Activated CD4-positive, alpha-beta memory T cell treated with anti-CD3 and anti-CD28 coated beads, Interleukin-2, amount 10 ng/mL, durations not matched to agents 7 days and 5 days (primary cell): Measurements from ENCODE around the gene NNMT. TPM values are rescaled to one million over a fixed set of nuclear protein-coding genes. Genes with fewer than 3 reads are reported as not detected.

ENCODE experiments used
- CTCF ChIA-PET: fragments of 350-600 bp; sonication (Branson Sonifier 250); formaldehyde crosslinking; loops from one replicate; lab custom pipeline; 2021; ENCODE audit warnings: antibody characterized with exemption, inconsistent platforms; lab: Charles Lee
- POLR2A ChIA-PET: fragments of 350-600 bp; sonication (Branson Sonifier 250); formaldehyde crosslinking; loops from one replicate; lab custom pipeline; 2021; ENCODE audit warnings: antibody characterized with exemption; lab: Charles Lee
- DNase-seq: peaks from one replicate; pipeline ENCODE4 v3.0.0-alpha.2; 2020
- H3K27ac Mint-ChIP-seq: one replicate; pipeline ENCODE4 v1.8.0; 2021; ENCODE audit warnings: mild to moderate bottlenecking, mixed read lengths
- H3K27me3 Mint-ChIP-seq: one replicate; pipeline ENCODE4 v1.8.0; 2021; ENCODE audit warnings: mixed read lengths
- H3K36me3 Mint-ChIP-seq: one replicate; pipeline ENCODE4 v1.8.0; 2021; ENCODE audit warnings: low read depth, mixed read lengths
- H3K4me1 Mint-ChIP-seq: one replicate; pipeline ENCODE4 v1.8.0; 2021; ENCODE audit warnings: mixed read lengths
- H3K4me3 Mint-ChIP-seq: one replicate; pipeline ENCODE4 v1.8.0; 2021; ENCODE audit warnings: mild to moderate bottlenecking, mixed read lengths
- H3K9me3 Mint-ChIP-seq: one replicate; pipeline ENCODE4 v1.8.0; 2021; ENCODE audit warnings: mixed read lengths
- total RNA-seq, 2 experiments: library from RNA; stranded (reverse); gene quantifications; one replicate each; pipeline ENCODE4 v1.2.3, GENCODE V29; 2021

The NNMT gene
- total RNA-seq, 2 experiments from 2014 or later: not detected

DNA sequence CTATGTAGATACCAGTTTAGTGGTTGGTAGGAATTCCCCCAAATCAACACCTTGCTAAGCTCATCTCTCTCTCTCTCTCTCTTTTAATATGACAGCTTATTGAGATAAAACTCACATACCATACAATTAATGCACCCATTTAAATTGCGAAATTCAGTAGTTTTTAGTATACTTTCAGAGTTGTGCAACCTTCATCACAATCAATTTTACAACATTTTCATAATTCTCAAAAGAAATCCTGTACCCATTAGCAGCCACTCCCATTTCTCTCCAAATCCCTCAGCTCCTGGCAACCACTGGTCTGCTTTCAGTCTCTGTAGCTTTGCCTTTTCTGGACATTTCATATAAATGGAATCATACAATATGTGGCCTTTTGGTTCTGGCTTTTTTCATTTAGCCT, 13.3 kb downstream of the NNMT start:
- no peaks in the 10 kb centered on the region for H3K9me3 Mint-ChIP-seq
- POLR2A ChIA-PET: no interaction called here

DNA sequence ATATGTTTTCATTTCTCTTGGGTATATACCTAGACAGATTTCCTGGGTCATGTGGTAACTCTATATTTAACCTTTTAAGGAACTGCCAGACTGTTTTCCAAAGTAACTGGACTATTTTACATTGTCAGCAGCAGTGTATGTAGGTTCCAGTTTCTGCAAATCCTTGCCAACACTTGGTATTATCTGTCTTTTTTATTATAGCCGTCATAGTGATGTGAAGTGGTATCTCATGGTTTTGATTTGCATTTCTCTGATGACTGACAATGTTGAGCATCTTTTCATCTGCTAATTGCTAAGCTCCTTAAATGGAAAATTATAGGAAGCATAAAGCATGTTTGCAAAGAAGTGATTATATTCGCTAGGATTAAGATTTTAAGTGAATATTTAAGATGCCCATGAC, 13.9 kb downstream of the NNMT start:
- Mint-ChIP-seq H3K27me3 (peaks cover 35% of the 10 kb centered on the region), H3K9me3 (no peaks in the 10 kb centered on the region), H3K36me3 (no peaks in the 10 kb centered on the region), H3K27ac (no peak overlapping the region), H3K4me1 (no peaks in the 10 kb centered on the region), H3K4me3 (no peak overlapping the region)
- ChIA-PET CTCF (no interaction called here), POLR2A (no interaction called here)
- DNase-seq: no peak

More for the DNA sequence above, 13.3 kb downstream of the NNMT start:
- Mint-ChIP-seq H3K27me3 (peaks cover 35% of the 10 kb centered on the region), H3K27ac (no peak overlapping the region), H3K4me3 (no peak overlapping the region), H3K4me1 (no peaks in the 10 kb centered on the region), H3K36me3 (no peaks in the 10 kb centered on the region)
- CTCF ChIA-PET: no interaction called here
- no peak for DNase-seq

DNA sequence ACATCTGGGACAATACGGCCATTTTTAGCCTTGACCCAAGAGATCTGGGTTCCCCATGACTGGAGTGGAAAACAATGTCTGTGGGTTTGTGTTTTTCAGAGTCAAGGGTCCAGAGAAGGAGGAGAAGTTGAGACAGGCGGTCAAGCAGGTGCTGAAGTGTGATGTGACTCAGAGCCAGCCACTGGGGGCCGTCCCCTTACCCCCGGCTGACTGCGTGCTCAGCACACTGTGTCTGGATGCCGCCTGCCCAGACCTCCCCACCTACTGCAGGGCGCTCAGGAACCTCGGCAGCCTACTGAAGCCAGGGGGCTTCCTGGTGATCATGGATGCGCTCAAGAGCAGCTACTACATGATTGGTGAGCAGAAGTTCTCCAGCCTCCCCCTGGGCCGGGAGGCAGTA, 15.7 kb downstream of the NNMT start:
- no peak overlapping the region for H3K27ac Mint-ChIP-seq
- no peak overlapping the region for H3K4me3 Mint-ChIP-seq
- H3K9me3 Mint-ChIP-seq: no peaks in the 10 kb centered on the region
- ChIA-PET POLR2A (no interaction called here), CTCF (no interaction called here)
- DNase-seq: no peak
- no peaks in the 10 kb centered on the region for H3K36me3 Mint-ChIP-seq
- peaks cover 37% of the 10 kb centered on the region for H3K27me3 Mint-ChIP-seq
- H3K4me1 Mint-ChIP-seq: peaks cover 9% of the 10 kb centered on the region

DNA sequence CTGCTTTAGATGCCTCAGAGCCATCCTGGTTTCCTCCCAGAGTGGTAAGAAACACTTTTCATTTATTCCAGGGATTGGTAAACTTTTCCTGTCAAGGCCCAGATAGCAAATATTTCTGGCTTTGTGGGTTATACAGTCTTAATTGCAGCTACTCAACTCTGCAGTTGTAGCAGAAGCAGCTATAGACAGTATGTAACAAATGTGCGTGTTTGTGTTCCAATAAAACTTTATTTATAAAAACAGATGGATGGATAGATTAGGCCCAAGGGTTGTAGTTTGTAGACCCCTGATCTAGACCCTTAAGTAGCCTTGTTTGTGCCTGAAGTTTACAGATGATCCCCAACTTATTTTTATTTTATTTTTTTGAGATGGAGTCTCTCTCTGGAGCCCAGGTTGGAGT, 17.9 kb downstream of the NNMT start:
- ChIA-PET CTCF (no interaction called here), POLR2A (no interaction called here)
- no peaks in the 10 kb centered on the region for H3K9me3 Mint-ChIP-seq
- DNase-seq: no peak
- H3K27ac Mint-ChIP-seq: no peak overlapping the region
- peaks cover 9% of the 10 kb centered on the region for H3K4me1 Mint-ChIP-seq
- peaks cover 17% of the 10 kb centered on the region for H3K27me3 Mint-ChIP-seq
- no peaks in the 10 kb centered on the region for H3K36me3 Mint-ChIP-seq
- no peak overlapping the region for H3K4me3 Mint-ChIP-seq

DNA sequence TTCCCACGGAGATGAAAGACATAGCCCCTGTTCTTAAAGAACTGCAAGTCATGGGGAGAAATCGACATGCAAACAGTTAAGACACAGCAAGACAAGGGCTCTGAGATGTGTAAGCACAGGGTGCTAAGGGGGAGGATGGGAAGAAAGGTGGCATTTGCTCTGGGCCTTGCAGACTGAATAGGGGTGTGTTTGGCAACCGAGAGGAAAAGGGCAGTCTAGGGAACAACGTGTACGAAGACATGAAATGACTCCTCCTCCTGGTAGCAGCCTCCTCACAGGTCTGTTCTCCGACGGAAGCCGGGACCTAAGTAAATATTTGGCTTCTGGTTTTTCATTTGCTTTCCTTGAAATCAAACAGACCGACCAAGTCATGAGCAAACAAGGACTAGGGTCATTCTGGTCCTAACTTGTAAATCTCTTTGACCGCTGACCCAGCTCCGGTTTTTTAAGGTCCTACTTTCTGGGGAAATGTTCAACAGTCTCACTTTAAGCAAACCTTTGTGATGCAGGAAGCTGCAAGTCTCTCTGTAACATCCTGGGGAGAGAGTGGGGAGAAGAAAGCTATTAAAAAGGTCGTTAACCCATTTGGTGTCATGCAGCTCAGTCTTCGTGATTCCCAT, 19.7 kb downstream of the NNMT start:
- ChIA-PET CTCF (no interaction called here), POLR2A (no interaction called here)
- peaks cover 13% of the 10 kb centered on the region for H3K4me1 Mint-ChIP-seq
- H3K9me3 Mint-ChIP-seq: no peaks in the 10 kb centered on the region
- H3K36me3 Mint-ChIP-seq: no peaks in the 10 kb centered on the region
- no peak overlapping the region for H3K27ac Mint-ChIP-seq
- peaks cover 20% of the 10 kb centered on the region for H3K27me3 Mint-ChIP-seq
- DNase-seq: no peak
- H3K4me3 Mint-ChIP-seq: peak overlapping the region; percentile 31

DNA sequence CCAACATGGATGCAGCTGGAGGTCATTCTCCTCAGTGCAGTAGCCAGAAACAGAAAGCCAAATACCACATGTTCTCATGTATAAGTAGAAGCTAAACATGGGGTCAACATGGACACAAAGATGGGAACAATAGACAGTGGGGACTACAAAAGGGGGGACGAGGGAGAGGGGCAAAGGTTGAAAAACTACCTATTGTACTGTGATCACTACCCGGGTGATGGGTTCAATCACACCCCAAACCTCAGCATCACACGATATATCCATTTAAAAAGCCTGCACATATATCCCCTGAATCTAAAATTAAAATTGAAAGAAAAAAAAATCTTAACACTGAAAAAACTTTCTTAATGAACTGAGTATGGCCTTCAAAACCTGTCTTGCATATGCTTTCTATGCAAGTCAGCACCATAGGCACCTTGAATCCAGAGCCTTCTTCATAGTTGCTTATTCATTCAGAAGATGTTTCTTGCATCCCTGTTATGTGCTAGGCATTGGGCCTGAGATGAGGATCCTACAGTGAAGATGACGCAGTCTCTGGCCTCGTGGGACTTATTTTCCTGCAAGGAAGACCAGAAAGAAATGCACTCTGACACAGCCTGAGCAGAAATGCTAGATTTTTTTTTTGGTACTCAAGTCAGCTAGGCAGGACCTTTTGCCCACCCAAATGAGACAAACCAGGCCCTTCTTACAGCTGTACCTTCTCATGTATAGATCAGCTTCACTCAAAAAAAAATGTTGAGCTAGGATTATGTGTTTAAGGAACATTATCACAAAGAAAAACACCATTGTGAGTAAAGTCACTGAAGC, 21.0 kb downstream of the NNMT start:
- no peak overlapping the region for H3K4me3 Mint-ChIP-seq
- peaks cover 13% of the 10 kb centered on the region for H3K4me1 Mint-ChIP-seq
- no peaks in the 10 kb centered on the region for H3K9me3 Mint-ChIP-seq
- no peaks in the 10 kb centered on the region for H3K36me3 Mint-ChIP-seq
- CTCF ChIA-PET: interaction anchor here (0.9 kb wide), 1 partner anchor 323 kb away, joined by 3 read pairs; no protein-coding TSS in a partner anchor
- H3K27ac Mint-ChIP-seq: no peak overlapping the region
- POLR2A ChIA-PET: no interaction called here
- DNase-seq: no peak
- peaks cover 20% of the 10 kb centered on the region for H3K27me3 Mint-ChIP-seq

DNA sequence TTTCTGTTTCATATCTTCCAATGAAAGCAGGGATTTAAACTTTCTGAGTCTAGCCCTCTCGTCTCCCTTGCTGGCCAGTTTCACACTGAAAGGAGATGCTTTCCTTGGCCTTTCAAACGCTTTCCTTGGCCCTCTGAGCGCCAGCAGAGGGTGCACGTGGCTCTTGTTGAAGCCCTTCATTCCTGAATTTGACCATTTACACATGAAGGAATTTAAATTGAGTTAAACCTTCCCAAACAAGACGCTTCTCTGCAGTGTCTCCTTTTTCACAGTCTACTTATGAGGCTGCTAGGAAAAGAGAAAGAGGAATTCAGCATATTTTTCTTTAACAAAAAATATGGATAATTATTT, 21.6 kb downstream of the NNMT start:
- Mint-ChIP-seq H3K27me3 (peaks cover 20% of the 10 kb centered on the region), H3K27ac (no peak overlapping the region), H3K9me3 (no peaks in the 10 kb centered on the region), H3K36me3 (no peaks in the 10 kb centered on the region), H3K4me3 (no peak overlapping the region), H3K4me1 (peaks cover 13% of the 10 kb centered on the region)
- DNase-seq: no peak
- ChIA-PET CTCF (interaction anchor here (0.9 kb wide), 1 partner anchor 323 kb away, joined by 3 read pairs; no protein-coding TSS in a partner anchor), POLR2A (no interaction called here)

DNA sequence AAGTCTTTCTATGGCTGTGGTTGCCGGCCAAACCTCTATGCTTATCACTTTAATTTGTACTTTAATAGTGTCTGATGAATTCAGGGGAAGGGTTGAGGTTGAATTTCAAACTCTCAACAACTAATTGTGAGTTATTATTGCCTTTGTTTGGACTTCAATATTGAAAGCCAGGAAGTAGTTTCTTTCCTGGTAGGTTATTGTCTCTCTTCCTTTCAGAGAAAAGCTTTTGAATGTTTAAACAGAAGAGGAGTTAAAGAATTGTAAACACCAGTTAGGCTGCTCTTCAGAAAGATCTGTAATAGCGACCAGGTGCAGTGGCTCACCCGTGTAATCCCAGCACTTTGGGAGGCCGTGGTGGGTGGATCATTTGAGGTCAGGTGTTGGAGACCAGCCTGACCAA, 22.2 kb downstream of the NNMT start:
- H3K4me3 Mint-ChIP-seq: no peak overlapping the region

DNA sequence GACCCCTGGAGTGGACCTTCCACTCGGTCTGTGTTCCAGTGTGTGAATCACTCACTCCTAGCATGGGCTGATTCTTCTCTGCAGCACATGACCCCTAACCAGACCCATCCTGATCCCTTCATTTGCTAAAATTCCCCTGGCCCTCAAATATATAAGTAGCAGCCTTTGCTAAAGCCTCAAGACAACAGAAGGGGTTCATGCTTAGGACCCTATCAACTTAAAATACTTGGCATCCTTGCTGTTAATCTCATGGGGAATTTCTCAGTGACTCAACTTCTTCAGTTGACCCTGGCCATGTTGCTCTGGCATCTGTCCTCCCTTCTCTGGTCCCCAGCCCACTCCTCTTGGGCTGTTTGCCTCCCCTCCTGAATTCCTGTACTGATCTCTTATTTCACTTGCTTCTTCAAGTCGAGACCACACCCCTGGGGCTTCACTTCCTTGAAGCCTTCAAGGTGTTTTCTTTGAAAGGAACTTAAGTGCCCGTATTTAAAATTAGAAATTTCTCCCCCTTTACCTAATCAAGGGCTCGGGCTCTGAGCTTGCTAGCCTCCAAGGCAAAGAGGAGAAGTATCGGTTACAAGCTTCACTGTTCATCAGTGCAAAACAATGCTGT, 23.6 kb downstream of the NNMT start:
- H3K27ac Mint-ChIP-seq: no peak overlapping the region
- H3K4me3 Mint-ChIP-seq: no peak overlapping the region
- H3K9me3 Mint-ChIP-seq: no peaks in the 10 kb centered on the region

More for the DNA sequence above, 22.2 kb downstream of the NNMT start:
- no peak for DNase-seq
- no peaks in the 10 kb centered on the region for H3K9me3 Mint-ChIP-seq
- no peak overlapping the region for H3K27ac Mint-ChIP-seq
- no peaks in the 10 kb centered on the region for H3K36me3 Mint-ChIP-seq
- peaks cover 13% of the 10 kb centered on the region for H3K4me1 Mint-ChIP-seq
- POLR2A ChIA-PET: no interaction called here
- CTCF ChIA-PET: interaction anchor here (0.6 kb wide), 1 partner anchor 887 kb away, joined by 3 read pairs; no protein-coding TSS in a partner anchor
- H3K27me3 Mint-ChIP-seq: peaks cover 20% of the 10 kb centered on the region

DNA sequence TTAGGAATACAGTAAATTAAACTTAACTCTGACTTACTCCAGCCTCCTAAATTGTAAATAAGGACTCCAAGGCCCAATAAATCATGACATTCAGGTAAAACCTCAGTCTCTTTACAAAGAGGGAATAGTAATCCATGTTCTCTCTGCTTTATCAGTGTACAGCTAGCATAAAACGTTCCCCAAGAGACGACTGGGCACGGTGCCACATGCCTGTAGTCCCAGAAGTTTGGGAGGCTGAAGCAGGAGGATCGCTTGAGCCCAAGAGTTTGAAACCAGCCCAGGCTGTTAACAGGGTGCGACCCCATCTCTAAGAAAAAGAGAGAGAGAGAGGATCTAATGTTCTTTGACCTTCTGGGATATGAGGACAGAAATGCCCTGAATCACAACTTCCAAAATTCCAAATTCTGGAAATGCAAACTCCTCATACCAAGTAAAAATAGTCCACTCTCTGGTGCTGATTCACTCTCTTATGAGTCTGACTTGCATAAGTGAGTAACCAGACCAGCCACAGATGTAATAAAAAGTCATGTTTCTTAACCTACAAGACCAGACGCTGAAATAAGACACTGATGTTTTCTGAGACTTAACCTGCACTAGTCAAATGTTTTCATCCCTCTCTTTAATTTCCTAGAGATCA, 25.5 kb downstream of the NNMT start:
- Mint-ChIP-seq H3K4me1 (peaks cover 4% of the 10 kb centered on the region), H3K9me3 (no peaks in the 10 kb centered on the region), H3K36me3 (no peaks in the 10 kb centered on the region), H3K27me3 (peaks cover 15% of the 10 kb centered on the region), H3K4me3 (no peak overlapping the region), H3K27ac (no peak overlapping the region)
- CTCF ChIA-PET: no interaction called here
- no peak for DNase-seq
- POLR2A ChIA-PET: no interaction called here

More for the DNA sequence above, 23.6 kb downstream of the NNMT start:
- POLR2A ChIA-PET: no interaction called here
- no peaks in the 10 kb centered on the region for H3K36me3 Mint-ChIP-seq
- CTCF ChIA-PET: no interaction called here
- no peak for DNase-seq
- H3K27me3 Mint-ChIP-seq: peaks cover 20% of the 10 kb centered on the region
- peaks cover 13% of the 10 kb centered on the region for H3K4me1 Mint-ChIP-seq

DNA sequence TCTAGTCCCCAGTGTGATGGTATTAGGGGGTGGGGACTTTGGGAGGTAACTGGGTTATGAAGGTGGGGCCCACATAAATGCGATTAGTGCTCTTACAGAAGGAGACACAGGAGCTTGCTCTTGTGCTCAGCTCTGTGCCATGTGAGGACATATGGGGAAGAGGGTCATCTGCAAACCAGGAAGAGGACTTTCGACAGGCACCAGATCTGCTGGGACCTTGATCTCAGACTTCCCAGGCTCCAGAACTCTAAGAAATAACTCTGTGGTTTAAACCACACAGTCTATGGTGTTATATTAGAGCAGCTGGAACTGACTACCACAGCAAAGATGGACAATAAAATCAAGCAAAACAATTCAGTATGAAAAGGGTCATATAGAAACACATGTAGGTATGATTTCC, 26.7 kb downstream of the NNMT start:
- Mint-ChIP-seq H3K36me3 (no peaks in the 10 kb centered on the region), H3K4me3 (no peak overlapping the region), H3K27me3 (peaks cover 16% of the 10 kb centered on the region), H3K9me3 (no peaks in the 10 kb centered on the region), H3K27ac (no peak overlapping the region), H3K4me1 (peaks cover 4% of the 10 kb centered on the region)
- DNase-seq: no peak
- ChIA-PET POLR2A (no interaction called here), CTCF (interaction anchor here (0.6 kb wide), 1 partner anchor 79 kb away, joined by 3 read pairs; no protein-coding TSS in a partner anchor)

DNA sequence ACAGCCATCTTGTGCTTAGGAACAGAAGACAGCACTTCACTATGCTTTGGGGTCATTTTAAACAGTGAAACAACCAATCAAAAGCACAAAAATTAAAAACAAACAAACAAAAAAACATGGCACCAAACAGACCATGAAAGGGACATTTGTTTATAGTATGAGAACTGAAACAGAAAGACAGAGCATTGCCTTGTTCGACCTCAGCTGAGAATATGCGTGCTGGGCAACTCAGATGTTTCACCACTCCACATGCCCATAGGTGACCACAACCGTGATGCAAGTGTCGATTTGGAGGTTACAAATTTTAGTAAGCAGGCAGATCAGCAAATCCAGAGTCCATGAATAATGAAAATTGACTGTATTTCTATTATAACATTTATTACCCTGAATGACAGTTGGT, 30.0 kb downstream of the NNMT start:
- ChIA-PET POLR2A (no interaction called here), CTCF (no interaction called here)
- no peak overlapping the region for H3K4me3 Mint-ChIP-seq
- peaks cover 8% of the 10 kb centered on the region for H3K27me3 Mint-ChIP-seq
- no peak for DNase-seq
- no peaks in the 10 kb centered on the region for H3K36me3 Mint-ChIP-seq
- no peaks in the 10 kb centered on the region for H3K4me1 Mint-ChIP-seq
- H3K9me3 Mint-ChIP-seq: peaks cover 2% of the 10 kb centered on the region
- H3K27ac Mint-ChIP-seq: no peak overlapping the region

DNA sequence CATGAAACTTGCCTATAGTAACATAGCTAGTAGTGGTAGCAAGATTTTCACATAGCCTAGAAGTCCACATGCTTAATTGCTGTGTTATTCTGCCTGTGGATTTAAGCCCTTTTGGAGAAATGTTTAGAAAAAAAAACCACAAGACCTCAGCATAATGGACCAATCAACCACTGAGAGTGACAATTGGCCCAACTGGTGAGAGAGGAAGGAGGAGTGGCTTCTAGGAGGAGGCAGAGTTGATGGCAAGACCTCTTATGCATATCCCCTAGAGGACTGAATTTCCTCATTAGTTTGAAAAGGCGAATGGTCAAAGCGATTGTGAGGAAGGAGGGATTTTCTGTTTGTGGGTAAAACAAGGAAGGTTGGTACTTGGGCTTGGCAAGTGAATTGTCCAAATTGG, 30.6 kb downstream of the NNMT start:
- no peak for DNase-seq
- POLR2A ChIA-PET: no interaction called here
- H3K36me3 Mint-ChIP-seq: no peaks in the 10 kb centered on the region
- no peak overlapping the region for H3K4me3 Mint-ChIP-seq
- no peak overlapping the region for H3K27ac Mint-ChIP-seq
- CTCF ChIA-PET: no interaction called here
- H3K4me1 Mint-ChIP-seq: no peaks in the 10 kb centered on the region
- H3K9me3 Mint-ChIP-seq: peaks cover 2% of the 10 kb centered on the region
- H3K27me3 Mint-ChIP-seq: peaks cover 8% of the 10 kb centered on the region
